Nucleus accumbens (tissue), 56 donors: Measurements from ENCODE around the gene SLC35G1.
A peak's percentile ranks its signal among the peaks of the same experiment; 100 is the strongest.

Experiments
- DNase-seq, 56 donors: peaks; one replicate each; lab custom pipeline; 2025; lab: John Stamatoyannopoulos, UW

SLC35G1 gene

DNA sequence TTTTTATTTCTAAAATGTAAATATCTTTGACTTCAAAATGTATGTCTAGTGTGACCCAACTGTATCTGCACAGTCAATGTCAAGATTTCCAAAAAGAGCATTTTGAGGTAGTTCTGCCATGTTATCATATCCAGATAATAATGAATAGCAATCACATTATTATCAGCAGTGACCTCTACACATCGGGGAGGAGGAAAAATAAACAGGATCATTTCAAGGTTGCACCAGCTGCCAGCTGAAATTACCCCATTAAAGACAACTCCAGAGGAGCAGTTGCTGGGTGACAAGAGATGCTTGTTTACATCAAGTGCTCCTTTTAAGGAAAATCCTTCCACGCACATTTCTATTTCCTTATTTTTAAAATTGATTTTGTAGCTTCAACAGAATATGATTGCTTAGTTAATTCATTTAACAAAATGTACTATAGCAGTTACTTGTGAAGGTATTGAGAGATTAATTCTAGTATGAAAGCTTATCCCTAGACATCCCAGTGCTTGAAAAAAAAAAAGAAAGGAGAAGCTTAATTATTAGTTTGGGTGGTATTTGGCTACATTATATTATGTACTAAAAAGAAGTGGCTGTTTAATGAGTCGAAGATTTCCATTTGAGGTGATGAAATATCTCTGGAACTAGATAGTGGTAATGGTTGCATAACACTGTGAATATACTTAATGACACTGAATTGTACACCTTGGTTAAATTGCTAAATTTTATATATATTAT is 19.3 kb upstream of the SLC35G1 start:
- no peak for DNase-seq

DNA sequence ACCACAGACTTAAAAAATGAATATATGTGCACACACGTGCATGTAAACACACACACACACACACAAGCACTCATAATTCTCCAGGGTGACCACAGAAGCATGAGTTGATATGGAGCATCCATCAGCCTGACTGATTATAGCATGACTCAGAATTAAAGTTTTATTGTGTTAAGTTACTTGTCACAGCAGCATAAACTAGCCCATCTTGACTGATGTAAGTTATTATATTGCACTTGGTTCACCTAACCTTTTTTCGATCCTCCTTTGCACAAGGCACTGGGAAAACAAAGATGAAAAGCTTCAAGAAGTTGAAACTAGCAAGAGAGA is 18.8 kb upstream of the SLC35G1 start:
- no peak for DNase-seq

DNA sequence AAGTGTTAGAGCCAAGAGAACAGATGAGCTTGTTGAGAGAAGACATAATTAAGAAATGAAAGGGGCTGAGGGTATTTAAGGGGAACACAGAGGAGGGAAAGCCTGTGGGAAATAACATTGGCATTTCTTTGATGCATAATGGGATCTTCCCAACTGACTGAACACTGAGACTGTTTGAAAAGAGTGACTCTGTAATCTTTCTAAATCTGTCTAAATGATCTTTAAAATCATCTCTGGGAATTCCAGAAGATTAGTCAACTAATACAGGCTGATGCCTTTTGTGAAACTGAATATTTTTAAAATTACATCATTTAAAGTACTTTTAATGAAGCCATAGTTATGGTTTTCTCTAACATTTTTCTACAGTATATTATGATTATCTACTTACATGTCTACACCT is 17.4 kb upstream of the SLC35G1 start:
- no peak for DNase-seq

DNA sequence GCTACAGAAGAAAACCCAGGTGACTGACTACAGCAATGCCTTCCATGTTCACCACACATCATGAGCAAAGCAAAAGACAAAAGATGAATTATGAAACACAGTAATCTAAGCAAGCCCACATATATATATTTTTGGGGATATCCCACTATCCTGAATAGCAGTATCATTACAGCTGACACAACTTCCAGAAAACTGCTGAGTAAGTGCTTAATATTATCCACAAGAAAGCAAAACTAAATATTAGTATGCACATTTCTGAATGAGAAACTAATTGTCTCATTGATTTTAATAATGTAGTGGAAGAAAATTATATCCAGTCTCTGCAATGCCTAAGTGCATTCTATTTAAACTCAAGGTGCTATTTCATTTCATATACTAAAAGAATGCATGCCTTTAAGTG is 14.5 kb upstream of the SLC35G1 start:
- DNase-seq, result no peak

DNA sequence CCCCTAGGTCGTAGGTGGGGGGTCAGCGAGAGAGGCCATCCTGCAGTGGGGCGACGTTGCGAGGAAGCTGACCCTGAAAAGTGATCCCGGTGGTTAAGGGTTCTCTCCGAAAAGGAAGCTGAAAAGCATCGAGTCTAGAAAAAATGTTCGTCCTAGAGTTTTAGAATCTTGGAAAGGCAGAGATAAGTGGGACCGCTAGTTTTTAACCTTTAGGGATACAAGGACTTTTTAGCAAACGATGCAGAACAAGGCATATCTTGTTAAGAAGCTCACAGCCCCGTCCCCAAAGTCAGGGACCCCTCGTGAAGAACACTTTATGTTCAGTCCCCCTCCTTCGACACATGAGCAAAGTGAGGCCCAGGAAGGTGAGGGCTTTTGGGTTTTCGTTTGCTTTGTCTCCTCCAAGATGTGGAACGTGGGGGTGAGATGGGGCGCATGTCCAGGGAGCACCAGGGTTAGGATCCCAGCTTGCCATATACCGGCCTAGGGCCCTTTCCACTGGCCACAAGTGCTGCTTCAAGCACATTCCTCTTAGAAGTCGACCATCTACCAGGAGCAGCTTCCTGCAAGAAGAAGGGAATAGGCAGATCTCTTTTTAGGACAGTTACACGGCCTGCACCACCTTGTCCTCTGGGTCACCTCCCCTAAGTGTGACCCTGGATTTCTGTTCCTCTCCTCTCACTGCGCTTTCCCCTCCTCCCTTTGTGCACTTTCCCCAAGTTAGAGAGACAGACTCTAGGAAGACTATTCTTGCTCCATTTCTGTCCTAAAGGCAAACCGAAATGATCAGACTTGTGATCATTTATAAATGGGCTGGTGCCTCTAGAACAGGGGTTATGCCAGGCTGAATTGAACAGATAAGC is 969 bp downstream of the SLC35G1 start:
- peak in 1 of 56 donors; percentile 2 for DNase-seq

DNA sequence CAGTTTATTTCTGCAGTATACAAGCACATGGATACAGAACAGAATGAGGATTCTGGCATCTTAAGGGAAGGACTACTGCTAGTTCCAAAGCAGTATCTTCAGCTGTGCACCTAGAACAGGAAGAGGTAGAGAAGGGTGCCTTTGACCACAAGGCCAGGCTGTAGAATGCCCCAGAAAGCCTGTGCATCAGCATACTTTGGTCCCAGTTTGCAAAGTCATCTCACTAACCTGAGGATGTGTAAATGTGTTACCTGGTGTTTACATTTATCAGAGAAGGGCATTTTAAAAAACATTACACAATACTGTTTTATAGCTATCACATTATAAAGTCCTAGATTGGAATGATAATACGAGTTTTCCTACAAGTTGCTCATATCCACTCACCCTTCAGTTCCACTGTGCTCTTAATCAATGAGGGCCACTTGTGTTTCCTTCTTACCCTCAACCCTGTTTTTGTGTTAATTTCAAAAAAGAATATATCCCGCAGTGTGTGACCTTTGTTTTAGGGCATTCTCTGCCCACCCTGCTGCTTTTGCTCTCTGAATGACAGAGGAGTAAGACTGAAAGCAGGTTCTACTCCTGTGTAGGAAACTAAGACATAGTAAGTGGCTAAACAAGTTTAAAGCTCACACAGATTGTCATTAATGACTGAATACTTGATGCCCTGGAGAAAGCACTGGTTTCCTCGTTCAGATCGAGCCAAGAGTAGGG is 3.4 kb downstream of the SLC35G1 start:
- DNase-seq, result no peak

DNA sequence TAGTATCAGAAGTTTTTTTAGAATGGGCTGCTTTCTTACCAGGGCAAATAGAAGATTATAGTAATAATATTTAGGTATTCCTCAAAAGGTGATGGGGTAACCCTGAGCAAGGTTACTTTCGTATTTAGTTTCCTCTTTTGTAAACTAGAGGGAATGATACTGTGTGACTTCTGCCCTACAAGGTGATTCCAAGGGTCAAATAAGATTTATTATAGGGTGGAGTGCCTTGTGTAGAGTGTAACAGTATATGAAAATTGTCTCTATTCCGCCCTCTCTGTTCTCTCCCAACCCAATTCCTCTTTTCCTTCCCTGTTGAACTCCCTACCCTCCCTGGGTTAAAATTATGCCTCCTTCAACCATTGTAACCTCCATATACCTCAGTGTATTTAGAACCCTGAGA is 5.3 kb downstream of the SLC35G1 start:
- DNase-seq, result no peak

DNA sequence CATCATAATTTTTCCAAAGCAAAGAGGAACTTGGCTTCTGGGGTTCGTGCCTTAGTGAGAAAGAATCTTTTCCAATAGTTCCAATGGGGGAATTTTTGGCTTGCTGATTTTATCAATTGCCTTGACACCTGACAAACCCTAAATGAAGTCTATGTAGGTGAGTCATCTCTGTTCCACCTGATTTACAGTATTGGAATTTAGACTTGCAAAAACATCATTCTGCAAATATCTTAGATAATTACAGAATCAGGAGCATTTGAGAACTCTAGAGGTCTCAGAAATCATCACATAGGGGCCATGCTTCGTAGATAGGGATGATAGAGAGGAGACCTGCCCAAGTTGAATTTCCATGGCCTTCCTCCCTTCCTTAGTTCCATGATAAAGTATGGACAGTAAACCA is 9.3 kb downstream of the SLC35G1 start:
- DNase-seq, result no peak

DNA sequence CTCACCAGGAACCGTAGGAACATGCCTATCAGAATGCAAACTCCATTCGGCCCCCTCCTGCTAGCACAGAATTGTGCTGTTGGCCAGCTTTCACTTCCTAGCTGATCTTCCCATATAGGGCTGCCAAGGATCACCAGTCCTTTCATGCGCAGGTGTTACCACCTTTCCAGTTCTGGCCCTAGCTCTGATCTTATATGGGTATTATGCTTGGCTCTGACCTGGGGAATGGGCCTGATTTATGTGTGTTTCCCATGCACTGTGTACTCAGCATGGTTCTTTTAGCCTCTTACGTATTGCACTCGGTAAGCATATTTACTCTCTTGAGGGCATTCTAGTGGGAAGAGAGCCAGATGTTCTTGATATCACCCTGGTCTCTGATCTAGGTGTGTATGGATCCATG is 11.1 kb downstream of the SLC35G1 start:
- no peak for DNase-seq

DNA sequence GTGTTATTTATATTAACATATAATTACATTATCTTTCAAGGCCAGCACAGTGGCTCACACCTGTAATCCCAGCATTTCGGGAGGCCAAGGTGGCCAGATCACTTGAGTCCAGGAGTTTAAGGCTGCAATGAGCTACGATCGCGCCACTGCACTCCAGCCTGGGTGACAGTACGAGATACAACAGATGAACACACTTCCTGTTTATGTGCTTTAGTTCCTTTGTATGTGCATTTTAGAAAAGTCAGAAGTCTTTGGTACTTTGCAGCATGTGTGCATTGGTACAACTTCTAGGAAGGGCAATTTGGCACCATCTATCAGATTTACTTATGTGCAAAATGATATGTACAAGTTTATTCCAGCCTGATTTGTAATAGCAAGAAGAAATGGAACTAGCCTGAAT is 13.3 kb downstream of the SLC35G1 start:
- no peak for DNase-seq

DNA sequence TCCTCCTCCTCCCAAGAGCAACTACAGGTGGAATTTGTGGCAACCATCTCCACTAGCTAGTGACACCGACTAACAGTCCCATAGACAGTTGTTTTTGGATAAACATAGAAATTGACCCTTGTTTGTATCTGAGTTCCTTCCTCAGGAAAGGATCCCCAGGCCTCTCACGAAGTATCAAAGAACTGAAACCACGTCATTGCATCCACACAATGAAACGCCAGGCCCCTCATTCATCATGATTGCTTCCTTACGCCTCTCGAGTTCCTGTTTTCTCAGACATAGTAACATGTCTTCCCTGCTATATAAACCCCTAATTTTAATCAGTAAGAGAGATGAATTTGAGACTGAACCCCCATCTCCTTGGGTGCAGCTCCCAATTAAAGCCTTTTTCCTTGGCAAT is 18.1 kb downstream of the SLC35G1 start:
- DNase-seq, result no peak

DNA sequence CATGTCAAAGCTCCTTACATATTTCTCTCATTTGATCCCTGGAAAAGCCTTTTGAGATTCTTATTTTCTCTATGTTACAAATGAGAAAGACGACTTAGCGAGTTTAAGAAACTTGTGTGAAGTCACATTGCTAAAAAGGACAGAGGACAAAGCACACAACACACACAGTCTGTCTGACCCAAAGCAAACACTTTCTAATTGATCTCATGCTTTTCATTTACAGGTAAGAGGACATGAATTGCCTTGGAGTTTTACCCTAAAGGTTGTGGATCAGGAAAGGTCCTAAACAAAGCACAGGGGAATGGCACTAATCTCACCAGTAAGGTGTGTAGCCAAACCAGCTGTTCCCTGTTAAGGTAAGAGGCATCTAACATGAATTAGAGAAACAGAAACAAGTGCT is 18.7 kb downstream of the SLC35G1 start:
- no peak for DNase-seq

DNA sequence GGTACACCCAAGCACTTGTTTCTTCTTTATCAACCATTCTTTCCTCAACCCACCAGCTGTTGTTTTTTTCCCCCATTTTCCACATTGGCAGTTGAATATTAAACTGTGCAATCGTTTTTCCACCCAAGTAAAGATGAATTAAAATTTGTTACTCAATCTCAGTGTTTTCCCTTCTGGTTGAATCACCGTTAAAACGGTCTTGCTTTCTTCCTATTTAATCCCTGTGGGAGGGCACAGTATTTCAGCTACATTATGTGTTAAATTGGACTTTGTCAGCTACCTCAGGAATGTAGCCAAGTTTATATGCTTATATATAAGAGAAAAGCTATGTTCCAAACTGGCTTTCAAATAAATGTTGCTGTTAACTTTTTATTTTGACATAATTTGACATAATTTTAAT is 19.9 kb downstream of the SLC35G1 start:
- DNase-seq, result no peak

DNA sequence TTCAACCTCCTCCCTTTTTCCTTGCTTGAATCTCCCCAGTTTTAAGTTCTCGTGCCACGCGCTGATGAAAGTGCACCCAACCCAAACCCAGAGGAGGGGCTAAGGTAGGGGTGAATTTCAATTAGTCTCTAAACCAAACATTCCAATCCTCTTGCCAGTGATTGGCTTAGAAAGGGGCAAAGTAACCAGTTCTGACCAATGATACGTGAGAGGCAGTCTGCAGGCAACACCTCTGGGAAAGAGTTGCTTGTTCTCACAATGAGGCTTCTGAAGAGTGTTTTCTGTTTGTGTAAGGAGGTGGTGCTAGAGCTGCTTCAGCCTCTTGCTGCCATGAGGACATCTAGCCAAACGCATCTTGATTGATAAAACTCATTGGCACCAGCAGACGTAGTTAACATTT is 21.8 kb downstream of the SLC35G1 start:
- DNase-seq, result no peak

DNA sequence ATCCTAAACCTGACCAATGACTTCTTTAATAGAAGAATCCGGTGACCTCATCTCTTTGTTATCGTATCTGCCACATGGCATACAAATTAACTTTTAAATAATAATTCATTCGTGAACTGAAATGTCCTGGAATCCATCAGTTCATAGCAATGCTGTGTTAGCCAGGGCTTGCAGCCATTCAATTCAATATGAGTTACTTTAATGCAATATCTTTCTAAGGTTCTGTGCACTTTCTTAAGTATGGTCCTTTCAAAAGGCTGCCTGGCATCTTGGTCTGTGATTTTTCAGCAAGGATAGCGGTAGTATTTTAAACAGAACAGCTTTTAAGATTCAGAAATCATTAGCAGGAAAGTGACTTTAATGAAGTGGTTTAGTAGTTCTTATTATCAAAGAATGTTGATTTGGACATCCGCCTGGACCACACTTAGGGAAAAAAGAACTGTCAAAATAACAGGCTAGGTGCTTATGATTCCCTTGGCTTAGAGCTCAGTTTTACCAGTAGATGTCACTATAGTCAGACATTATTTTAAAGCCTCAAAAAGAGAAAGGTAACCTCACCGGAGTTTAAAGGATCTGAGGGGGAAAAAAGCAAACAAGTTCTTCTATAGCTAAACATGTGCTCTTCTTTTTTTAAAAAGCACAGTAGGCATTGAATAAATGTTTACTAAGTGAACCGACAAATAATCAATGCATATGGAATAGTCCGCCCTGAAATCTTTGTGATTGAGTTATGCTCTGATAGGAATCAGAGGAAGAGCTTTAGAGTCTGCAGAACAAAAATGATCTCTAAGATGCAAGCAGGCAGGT is 22.7 kb downstream of the SLC35G1 start:
- DNase-seq, result no peak

DNA sequence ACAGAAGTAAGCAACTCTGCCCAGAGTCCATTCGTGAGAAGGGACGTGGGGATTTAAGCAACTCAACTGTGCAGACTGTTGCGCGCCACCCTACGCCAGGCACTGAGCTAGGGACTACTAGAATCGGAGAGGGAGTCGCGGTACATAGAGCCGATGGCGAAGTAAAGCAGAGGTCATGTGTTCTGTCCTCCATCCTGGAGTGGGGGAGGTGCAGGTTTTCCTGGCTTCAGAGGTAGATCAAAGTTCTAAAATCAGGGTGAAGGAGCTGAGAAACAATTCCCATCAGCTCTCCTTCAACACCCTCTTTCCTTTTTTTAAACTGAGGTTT is 23.2 kb downstream of the SLC35G1 start:
- DNase-seq, result no peak

DNA sequence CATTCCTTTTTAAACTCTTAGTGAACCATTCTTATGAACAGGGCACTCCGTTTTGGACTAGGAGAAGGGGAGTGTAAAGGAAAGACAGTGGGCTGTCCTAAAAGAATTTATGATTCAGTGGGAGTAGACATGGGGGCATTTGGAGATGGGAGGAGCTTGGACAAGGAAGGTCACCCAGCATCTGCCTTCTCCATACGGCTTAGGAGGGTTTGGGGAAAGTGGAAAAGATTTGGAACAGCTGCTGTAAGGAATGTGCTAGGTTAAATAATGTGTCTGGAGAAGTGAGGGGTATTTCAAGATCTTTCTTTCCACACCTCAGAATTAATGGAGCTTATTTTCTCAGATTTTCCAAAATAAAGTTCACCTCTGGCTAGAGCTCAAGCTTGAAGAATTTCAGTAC is 24.0 kb downstream of the SLC35G1 start:
- DNase-seq, result no peak

DNA sequence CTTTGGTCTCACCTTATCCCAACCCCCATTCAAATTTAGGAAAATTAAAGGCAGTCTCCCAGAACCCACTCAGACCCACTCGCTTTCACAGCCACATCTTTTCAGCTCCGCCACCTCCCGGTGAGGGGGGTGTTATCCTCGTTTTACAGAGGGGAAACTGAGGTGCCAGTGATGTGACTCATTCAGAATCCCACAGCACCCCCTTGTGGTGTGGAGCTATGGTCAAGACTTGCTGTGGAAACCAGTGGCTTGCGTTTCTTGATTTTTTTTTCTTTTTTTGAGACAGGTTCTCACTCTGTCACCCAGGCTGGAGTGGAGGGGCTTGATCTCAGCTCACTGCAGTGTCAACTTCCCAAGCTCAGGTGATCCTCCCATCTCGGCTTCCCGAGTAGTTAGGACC is 27.6 kb downstream of the SLC35G1 start:
- no peak for DNase-seq

DNA sequence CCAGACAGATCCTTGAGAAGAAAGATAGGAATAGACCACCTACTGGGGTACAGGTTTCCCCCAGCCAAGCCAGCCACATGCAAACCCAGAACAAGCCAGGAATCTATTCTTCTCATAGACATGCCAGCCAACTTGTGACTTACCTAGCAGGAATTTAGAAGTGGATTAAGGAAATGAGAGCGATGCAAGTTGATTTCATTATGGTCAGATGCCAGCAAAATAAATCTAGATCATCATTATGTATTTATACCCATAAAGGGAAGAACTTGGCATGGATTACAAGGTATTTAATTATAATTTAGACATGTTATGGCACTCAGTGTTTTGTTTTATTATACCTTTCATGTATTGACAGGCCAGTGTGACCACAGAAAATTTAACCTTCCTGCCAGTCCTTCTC is 32.8 kb downstream of the SLC35G1 start:
- DNase-seq, result no peak

DNA sequence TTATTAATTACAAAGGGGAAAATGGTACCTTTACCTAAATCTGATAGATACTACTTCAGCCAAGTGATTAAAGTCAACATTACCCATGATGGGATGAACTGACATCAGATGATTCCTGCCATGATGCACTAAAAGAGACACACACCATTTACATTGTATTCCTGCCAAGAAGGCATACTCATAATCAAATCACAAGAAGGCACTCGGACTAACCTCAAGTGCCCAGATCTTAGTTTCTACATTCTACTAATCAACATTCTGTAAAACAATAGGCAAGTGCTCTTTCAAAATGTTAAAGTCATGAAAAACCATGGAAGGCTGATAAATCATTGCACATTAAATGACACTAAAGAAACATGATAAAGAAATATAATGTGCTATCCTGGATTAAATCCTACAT is 44.4 kb downstream of the SLC35G1 start:
- no peak for DNase-seq

DNA sequence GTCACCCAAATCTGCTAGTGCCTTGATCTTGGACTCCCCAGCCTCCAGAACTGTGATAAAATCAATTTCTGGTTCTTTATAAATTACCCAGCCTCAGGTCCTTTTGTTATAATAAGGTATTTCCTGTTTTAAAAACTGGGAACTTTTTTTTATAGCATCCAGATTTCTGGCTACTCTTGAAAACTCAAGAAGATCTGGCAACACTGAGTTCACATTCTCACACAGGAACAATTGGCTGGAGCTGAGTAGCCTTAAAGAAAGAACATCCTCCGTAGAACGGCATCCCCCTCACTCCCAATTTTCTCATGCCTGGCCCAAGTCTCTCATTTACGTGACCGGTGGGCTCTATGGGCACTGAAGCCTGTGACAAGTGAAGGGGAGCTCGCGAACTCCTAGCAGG is 47.1 kb downstream of the SLC35G1 start:
- DNase-seq, result no peak
